Endodermal cell (in vitro differentiated cells): Measurements from ENCODE around the gene SYNE2. TPM values are rescaled to one million over a fixed set of nuclear protein-coding genes. Genes with fewer than 3 reads are reported as not detected.

Experiments used
- DNase-seq: peaks from one replicate; pipeline ENCODE4 v3.0.0-alpha.2; 2017
- H3K27ac ChIP-seq: 2 replicates; pipeline ENCODE4 v1.5.1; 2013; ENCODE audit warnings: mild to moderate bottlenecking, low read depth, low read length, moderate library complexity
- H3K27me3 ChIP-seq: 2 replicates; pipeline ENCODE4 v1.6.1; 2013; ENCODE audit warnings: mild to moderate bottlenecking, low read length, moderate library complexity; ENCODE audit not compliant: insufficient read depth, control insufficient read depth, poor library complexity, severe bottlenecking
- H3K36me3 ChIP-seq: 2 replicates; pipeline ENCODE4 v1.7.0; 2013; ENCODE audit warnings: mild to moderate bottlenecking, low read length, moderate library complexity; ENCODE audit not compliant: control insufficient read depth, insufficient read depth
- H3K4me1 ChIP-seq: one replicate; pipeline ENCODE4 v1.7.0; 2013; ENCODE audit warnings: low read length; ENCODE audit not compliant: control insufficient read depth, insufficient read depth
- H3K4me3 ChIP-seq: 2 replicates; pipeline ENCODE4 v1.5.1; 2013; ENCODE audit warnings: mild to moderate bottlenecking, low read length, moderate library complexity
- H3K9ac ChIP-seq: 2 replicates; pipeline ENCODE4 v1.6.1; 2013; ENCODE audit warnings: mild to moderate bottlenecking, low read length, moderate library complexity; ENCODE audit not compliant: poor library complexity, severe bottlenecking; ENCODE audit errors: extremely low read depth
- H3K9me3 ChIP-seq: 2 replicates; pipeline ENCODE4 v1.6.1; 2013; ENCODE audit warnings: mild to moderate bottlenecking, low read length, moderate library complexity; ENCODE audit not compliant: control insufficient read depth
- H3K27ac Mint-ChIP-seq: 2 replicates; pipeline ENCODE4 v1.8.0; 2020; ENCODE audit warnings: mixed read lengths
- H3K27me3 Mint-ChIP-seq: 2 replicates; pipeline ENCODE4 v1.8.0; 2021; ENCODE audit warnings: mild to moderate bottlenecking, mixed read lengths; ENCODE audit not compliant: insufficient read depth
- H3K36me3 Mint-ChIP-seq: 2 replicates; pipeline ENCODE4 v1.8.0; 2020; ENCODE audit warnings: low read depth, mixed read lengths
- H3K4me1 Mint-ChIP-seq: 2 replicates; pipeline ENCODE4 v1.8.0; 2020; ENCODE audit warnings: mixed read lengths
- H3K4me3 Mint-ChIP-seq: 2 replicates; pipeline ENCODE4 v1.8.0; 2020; ENCODE audit warnings: mild to moderate bottlenecking, moderate library complexity, mixed read lengths
- H3K9me3 Mint-ChIP-seq: 2 replicates; pipeline ENCODE4 v1.8.0; 2020; ENCODE audit warnings: mild to moderate bottlenecking, mixed read lengths
- CTCF ChIP-seq: fragments of 200-600 bp; sonication (generic); conservative IDR thresholded peaks from 2 replicates; pipeline ENCODE4 v1.5.0; 2021; ENCODE audit warnings: antibody characterized with exemption, mild to moderate bottlenecking
- WGBS, 2 experiments: methylation state at CpG; one replicate each; pipeline versions ENCODE4 v1.1.5 to v1.1.7; 2013; ENCODE audit warnings: missing lambda C conversion rate in 2 of 2, mixed read lengths in 1 of 2; ENCODE audit not compliant: insufficient coverage in 1 of 2, insufficient read length in 1 of 2; 5-methylcytosine and 5-hydroxymethylcytosine counted together
- total RNA-seq, 2 donors: library from RNA; stranded (reverse); fragmentation: NEBNext Ultra II Directional in 1 of 2; extraction: Animal tissue kit (Norgen Biotek cat#: 25700) in 1 of 2; gene quantifications; 2 replicates in 1 of 2; 3 replicates in 1 of 2; pipeline ENCODE4 v1.2.1, GENCODE V29; 2021

Gene SYNE2
- total RNA-seq, 2 donors from 2014 or later: 65.8 to 70.0 TPM

GRCh38 chr14:64092338-64092737, 239.5 kb downstream of the SYNE2 start:
- H3K27ac Mint-ChIP-seq: no peak overlapping the region
- no peaks in the 10 kb centered on the region for H3K27me3 Mint-ChIP-seq
- Histone ChIP-seq H3K4me3 (no peak overlapping the region), H3K27ac (no peak overlapping the region), H3K27me3 (no peaks in the 10 kb centered on the region), H3K9me3 (no peaks in the 10 kb centered on the region), H3K4me1 (peaks cover 5% of the 10 kb centered on the region), H3K9ac (no peak overlapping the region), H3K36me3 (peaks cover 10% of the 10 kb centered on the region)
- WGBS, 2 experiments: 89% methylated on average over 4 of the region's 4 CpGs; no CpG with 5 or more reads in 1 of the 2 experiments
- no peak for DNase-seq
- no peak overlapping the region for H3K4me3 Mint-ChIP-seq
- no peaks in the 10 kb centered on the region for H3K36me3 Mint-ChIP-seq
- TF ChIP-seq CTCF: no peak
- peaks cover 12% of the 10 kb centered on the region for H3K4me1 Mint-ChIP-seq
- H3K9me3 Mint-ChIP-seq: no peaks in the 10 kb centered on the region

DNA sequence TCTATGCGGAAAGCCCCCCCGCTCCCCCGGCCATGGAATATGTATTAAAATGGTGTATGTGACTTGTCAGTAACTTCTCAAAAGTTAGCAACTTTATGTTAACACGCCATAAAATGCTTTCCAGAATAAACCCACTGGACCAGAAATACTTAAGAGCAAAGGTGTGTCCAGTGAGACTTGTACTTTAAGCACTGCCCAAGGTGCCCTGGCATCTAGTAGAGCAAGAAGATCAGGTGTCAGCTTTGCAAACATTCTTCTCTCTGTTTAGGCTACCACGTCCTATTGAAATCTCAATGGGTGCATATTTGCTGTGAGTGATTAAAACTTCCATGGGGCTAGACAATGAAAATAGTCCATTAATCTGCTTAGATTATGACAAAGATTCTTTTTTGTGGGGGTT, 240.1 kb downstream of the SYNE2 start:
- Histone ChIP-seq H3K4me3 (no peak overlapping the region), H3K4me1 (peaks cover 5% of the 10 kb centered on the region), H3K9me3 (no peaks in the 10 kb centered on the region), H3K36me3 (peaks cover 10% of the 10 kb centered on the region), H3K27me3 (no peaks in the 10 kb centered on the region), H3K27ac (no peak overlapping the region), H3K9ac (no peak overlapping the region)
- no peak overlapping the region for H3K27ac Mint-ChIP-seq
- H3K4me1 Mint-ChIP-seq: peaks cover 12% of the 10 kb centered on the region
- TF ChIP-seq CTCF: no peak
- H3K4me3 Mint-ChIP-seq: no peak overlapping the region
- H3K36me3 Mint-ChIP-seq: no peaks in the 10 kb centered on the region
- no peaks in the 10 kb centered on the region for H3K27me3 Mint-ChIP-seq
- no peak for DNase-seq
- 64% methylated on average over 3 of the region's 5 CpGs; no CpG with 5 or more reads in 1 of the 2 experiments for WGBS, 2 experiments
- no peaks in the 10 kb centered on the region for H3K9me3 Mint-ChIP-seq

DNA sequence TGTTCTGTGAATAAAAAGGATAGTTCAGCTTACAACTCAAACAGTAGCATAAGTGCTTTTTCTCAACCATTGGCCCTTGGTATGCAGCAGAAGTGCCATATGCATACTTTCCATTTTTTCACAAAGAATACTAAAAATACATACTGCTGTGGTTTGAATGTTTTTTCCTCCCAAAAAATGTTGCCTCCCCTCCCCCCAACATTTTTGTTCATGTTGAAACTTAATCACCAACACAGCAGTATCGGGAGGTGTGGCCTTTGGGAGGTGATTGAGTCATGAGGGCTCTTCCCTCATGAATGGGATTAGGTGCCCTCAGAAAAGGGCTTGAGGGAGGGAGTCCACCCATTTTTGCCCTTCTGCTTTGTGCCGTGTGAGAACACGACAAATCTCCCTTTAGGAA, 242.8 kb downstream of the SYNE2 start:
- peaks cover 9% of the 10 kb centered on the region for H3K4me1 Mint-ChIP-seq
- 80 to 91% methylated on average over 1 to 3 of the region's 3 CpGs for WGBS, 2 experiments
- Histone ChIP-seq H3K4me1 (peaks cover 5% of the 10 kb centered on the region), H3K4me3 (no peak overlapping the region), H3K9me3 (no peaks in the 10 kb centered on the region), H3K36me3 (peaks cover 10% of the 10 kb centered on the region), H3K27me3 (no peaks in the 10 kb centered on the region), H3K9ac (no peak overlapping the region), H3K27ac (no peak overlapping the region)
- peaks cover 10% of the 10 kb centered on the region for H3K36me3 Mint-ChIP-seq
- TF ChIP-seq CTCF: no peak
- H3K27me3 Mint-ChIP-seq: no peaks in the 10 kb centered on the region
- no peaks in the 10 kb centered on the region for H3K9me3 Mint-ChIP-seq
- DNase-seq: no peak
- no peak overlapping the region for H3K4me3 Mint-ChIP-seq
- H3K27ac Mint-ChIP-seq: no peak overlapping the region
